WERI-Rb-1 (cell line): ENCODE measurements around the gene GOLGA6L24.
"Not testable (repeated sequence)": the region's sequence is repeated elsewhere in the genome, so short reads cannot be mapped to it uniquely, and the experiment has no call there.

Experiments used
- DNase-seq: peaks from one replicate; pipeline ENCODE4 v3.0.0-alpha.2; 2020
- H3K27ac ChIP-seq: fragments of 250-450 bp; sonication (Bioruptor Pico); 2 replicates; pipeline ENCODE4 v1.5.1; 2020; ENCODE audit warnings: mild to moderate bottlenecking, moderate library complexity
- H3K27me3 ChIP-seq: fragments of 250-450 bp; sonication (Bioruptor Pico); 2 replicates; pipeline ENCODE4 v1.5.1; 2021; ENCODE audit warnings: mild to moderate bottlenecking, low read depth, moderate library complexity; ENCODE audit not compliant: insufficient read depth, severe bottlenecking
- H3K36me3 ChIP-seq: fragments of 250-450 bp; sonication (Bioruptor Pico); 2 replicates; pipeline ENCODE4 v1.5.1; 2020; ENCODE audit warnings: mild to moderate bottlenecking, moderate library complexity
- H3K4me3 ChIP-seq: 2 replicates; pipeline ENCODE4 v1.5.1; 2011; ENCODE audit warnings: low read depth, mild to moderate bottlenecking, control low read depth, low read length
- H3K9me3 ChIP-seq: fragments of 250-450 bp; sonication (Bioruptor Pico); 2 replicates; pipeline ENCODE4 v1.5.1; 2021; ENCODE audit warnings: mild to moderate bottlenecking, moderate library complexity; ENCODE audit not compliant: severe bottlenecking

The GOLGA6L24 gene

GRCh38 chr15:28308718-28309117 lies 49.2 kb downstream of the GOLGA6L24 start:
- H3K36me3 ChIP-seq, H3K27ac ChIP-seq, DNase-seq, H3K4me3 ChIP-seq, H3K27me3 ChIP-seq: not testable (repeated sequence)
- peaks cover 11% of the 10 kb centered on the region for H3K9me3 ChIP-seq
